Cardiac muscle cell (in vitro differentiated cells and primary cell): Measurements from ENCODE around the gene PRXL2B. TPM values are rescaled to one million over a fixed set of nuclear protein-coding genes. Genes with fewer than 3 reads are reported as not detected.

Experiments
- DNase-seq, 2 donors: peaks; one replicate each; pipeline versions ENCODE4 v3.0.0 to v3.0.0-alpha.2; 2010 to 2017; ENCODE audit warnings: low read depth in 1 of 2, low spot score in 1 of 2
- H3K27ac ChIP-seq: fragments of 200-600 bp; sonication (generic); 2 replicates; pipeline ENCODE4 v1.5.1; 2016
- H3K27me3 ChIP-seq: fragments of 200-600 bp; sonication (generic); 2 replicates; pipeline ENCODE4 v1.6.0; 2016; ENCODE audit warnings: control low read depth
- H3K36me3 ChIP-seq: fragments of 200-600 bp; sonication (generic); 2 replicates; pipeline ENCODE4 v1.5.1; 2016; ENCODE audit warnings: control low read depth
- H3K4me1 ChIP-seq: fragments of 200-600 bp; sonication (generic); 2 replicates; pipeline ENCODE4 v1.8.1; 2017; ENCODE audit warnings: low read depth, mild to moderate bottlenecking, mixed run types
- H3K4me3 ChIP-seq: fragments of 200-600 bp; sonication (generic); 2 replicates; pipeline ENCODE4 v1.5.1; 2016; ENCODE audit warnings: mild to moderate bottlenecking
- H3K9me3 ChIP-seq: fragments of 200-600 bp; sonication (generic); 2 replicates; pipeline ENCODE4 v1.5.1; 2017; ENCODE audit warnings: low read depth, mild to moderate bottlenecking, control low read depth
- CTCF ChIP-seq: IDR thresholded peaks from 2 replicates; pipeline ENCODE4 v1.5.1; 2012; ENCODE audit warnings: low read depth, mild to moderate bottlenecking, low read length
- polyA plus RNA-seq: library from polyadenylated mRNA; unstranded; fragments of >200 nt; fragmentation: Nextera tagmentation; extraction: Ambion mirVana; gene quantifications from 2 replicates; pipeline ENCODE4 v1.2.1, GENCODE V29; 2016
- total RNA-seq: library from RNA; depleted of rRNA; stranded (reverse); fragments of >200 nt; gene quantifications from 2 replicates; pipeline ENCODE4 v1.2.3, GENCODE V29; 2016

PRXL2B gene
- total and polyA plus RNA-seq, 2 experiments from 2014 or later, result 53.0 to 59.5 TPM

- H3K36me3 ChIP-seq, result no peaks in the 10 kb centered on the region
- no peaks in the 10 kb centered on the region for H3K9me3 ChIP-seq
- no peak for TF ChIP-seq CTCF
- no peak overlapping the region for H3K4me3 ChIP-seq
- DNase-seq, result no peak
- no peaks in the 10 kb centered on the region for H3K4me1 ChIP-seq
- no peak overlapping the region for H3K27ac ChIP-seq
- H3K27me3 ChIP-seq, result no peaks in the 10 kb centered on the region
Measured at GRCh38 chr1:2596530-2597333, 10.2 kb downstream of the PRXL2B start.

GRCh38 chr1:2597441-2598328 lies 11.1 kb downstream of the PRXL2B start:
- H3K36me3 ChIP-seq, result no peaks in the 10 kb centered on the region
- DNase-seq, result no peak
- no peak overlapping the region for H3K27ac ChIP-seq
- no peaks in the 10 kb centered on the region for H3K9me3 ChIP-seq
- H3K4me1 ChIP-seq, result no peaks in the 10 kb centered on the region
- no peak overlapping the region for H3K4me3 ChIP-seq
- no peaks in the 10 kb centered on the region for H3K27me3 ChIP-seq
- TF ChIP-seq CTCF, result no peak

- DNase-seq, result no peak
- no peak overlapping the region for H3K27ac ChIP-seq
- no peaks in the 10 kb centered on the region for H3K4me1 ChIP-seq
- H3K36me3 ChIP-seq, result no peaks in the 10 kb centered on the region
- no peak for TF ChIP-seq CTCF
- no peaks in the 10 kb centered on the region for H3K9me3 ChIP-seq
- no peak overlapping the region for H3K4me3 ChIP-seq
- H3K27me3 ChIP-seq, result no peaks in the 10 kb centered on the region
Measured at GRCh38 chr1:2598329-2598931, 11.9 kb downstream of the PRXL2B start.

- no peak for TF ChIP-seq CTCF
- no peak for DNase-seq
Measured at GRCh38 chr1:2601721-2602303, 15.2 kb downstream of the PRXL2B start.

GRCh38 chr1:2602311-2602835 lies 15.8 kb downstream of the PRXL2B start:
- Histone ChIP-seq H3K4me1 (no peaks in the 10 kb centered on the region), H3K9me3 (no peaks in the 10 kb centered on the region), H3K27me3 (no peaks in the 10 kb centered on the region), H3K4me3 (no peak overlapping the region), H3K27ac (no peak overlapping the region), H3K36me3 (no peaks in the 10 kb centered on the region)
- DNase-seq, result no peak
- TF ChIP-seq CTCF, result no peak

More at GRCh38 chr1:2601721-2602303, 15.2 kb downstream of the PRXL2B start:
- no peaks in the 10 kb centered on the region for H3K27me3 ChIP-seq
- H3K9me3 ChIP-seq, result no peaks in the 10 kb centered on the region
- no peaks in the 10 kb centered on the region for H3K36me3 ChIP-seq
- H3K27ac ChIP-seq, result no peak overlapping the region
- H3K4me1 ChIP-seq, result no peaks in the 10 kb centered on the region
- no peak overlapping the region for H3K4me3 ChIP-seq
